SK-N-SH (cell line): ENCODE results near the gene SLC36A3. TPM values are rescaled to one million over a fixed set of nuclear protein-coding genes. Genes with fewer than 3 reads are reported as not detected.

Experiments used
- CTCF ChIA-PET: fragments of 300-600, 350-600 bp; formaldehyde crosslinking; extraction: SDS; loops from one replicate; lab custom pipeline; 2021; lab: Yijun Ruan, JAX
- POLR2A ChIA-PET: fragments of 350-600 bp; sonication (Branson Sonifier 250); formaldehyde crosslinking; extraction: SDS; loops from one replicate; lab custom pipeline; 2020; ENCODE audit warnings: antibody characterized with exemption, inconsistent platforms; lab: Yijun Ruan, JAX
- DNase-seq: peaks from one replicate; pipeline ENCODE4 v3.0.0; 2012
- H2AFZ ChIP-seq: fragments of 200-600 bp; sonication (generic); 2 replicates; pipeline ENCODE4 v1.8.1; 2016; ENCODE audit warnings: antibody characterized with exemption, mild to moderate bottlenecking, low read depth
- H3F3A ChIP-seq: fragments of 200-600 bp; sonication (generic); replicated peaks from 2 replicates; pipeline ENCODE3; 2016; ENCODE audit warnings: antibody characterized with exemption, mild to moderate bottlenecking; ENCODE audit not compliant: insufficient read depth
- H3K27ac ChIP-seq, 2 experiments: fragments of 200-500 bp in 1 of 2; fragments of 200-600 bp in 1 of 2; sonication (Bioruptor generic) in 1 of 2; sonication (generic), shearing (Covaris generic) in 1 of 2; 2 replicates each; pipeline versions ENCODE4 v1.5.1 to v1.6.1; 2014 to 2016; ENCODE audit warnings: low read depth in 2 of 2, inconsistent platforms in 1 of 2, low read length in 1 of 2, mild to moderate bottlenecking in 1 of 2, mixed read lengths in 1 of 2
- H3K27me3 ChIP-seq: fragments of 200-600 bp; sonication (generic), shearing (Covaris generic); 2 replicates; pipeline ENCODE4 v1.6.1; 2016; ENCODE audit warnings: mixed run types; ENCODE audit not compliant: insufficient read depth
- H3K36me3 ChIP-seq, 2 experiments: fragments of 200-500 bp in 1 of 2; fragments of 200-600 bp in 1 of 2; sonication (Bioruptor generic) in 1 of 2; sonication (generic) in 1 of 2; replicated peaks in 1 of 2; 2 replicates each; pipeline versions ENCODE3 to v1.5.1; 2014 to 2016; ENCODE audit warnings: low read length in 1 of 2, mild to moderate bottlenecking in 1 of 2; ENCODE audit not compliant: insufficient read depth in 2 of 2, control insufficient read depth in 1 of 2
- H3K4me1 ChIP-seq, 2 experiments: fragments of 200-500 bp in 1 of 2; fragments of 200-600 bp in 1 of 2; sonication (Bioruptor generic) in 1 of 2; sonication (generic), shearing (Covaris generic) in 1 of 2; 2 replicates each; pipeline versions ENCODE4 v1.5.1 to v1.6.1; 2014 to 2016; ENCODE audit warnings: low read depth in 1 of 2, low read length in 1 of 2, mixed run types in 1 of 2; ENCODE audit not compliant: insufficient read depth in 2 of 2, control insufficient read depth in 1 of 2
- H3K4me2 ChIP-seq: fragments of 200-600 bp; sonication (generic), shearing (Covaris generic); 2 replicates; pipeline ENCODE4 v1.6.1; 2017; ENCODE audit warnings: mixed run types
- H3K4me3 ChIP-seq, 2 experiments: fragments of 200-500 bp in 1 of 2; fragments of 200-600 bp in 1 of 2; sonication (Bioruptor generic) in 1 of 2; sonication (generic), shearing (Covaris generic) in 1 of 2; 2 replicates each; pipeline versions ENCODE4 v1.5.1 to v1.8.1; 2014 to 2016; ENCODE audit warnings: low read depth in 2 of 2, inconsistent platforms in 1 of 2, low read length in 1 of 2, mild to moderate bottlenecking in 1 of 2, mixed read lengths in 1 of 2, moderate library complexity in 1 of 2
- H3K79me2 ChIP-seq: fragments of 200-600 bp; sonication (generic); 2 replicates; pipeline ENCODE4 v1.8.1; 2017; ENCODE audit warnings: mild to moderate bottlenecking; ENCODE audit not compliant: insufficient read depth
- H3K9ac ChIP-seq: fragments of 200-600 bp; sonication (generic); 2 replicates; pipeline ENCODE4 v1.6.1; 2017; ENCODE audit warnings: mixed run types
- H3K9me2 ChIP-seq: fragments of 200-600 bp; sonication (generic); 2 replicates; pipeline ENCODE4 v1.6.1; 2017; ENCODE audit warnings: mixed run types
- H3K9me3 ChIP-seq: fragments of 200-600 bp; sonication (generic); 2 replicates; pipeline ENCODE4 v1.6.1; 2017; ENCODE audit warnings: mixed run types, mild to moderate bottlenecking, moderate library complexity
- H4K20me1 ChIP-seq: fragments of 200-600 bp; sonication (generic); 2 replicates; pipeline ENCODE4 v1.6.1; 2017; ENCODE audit warnings: mild to moderate bottlenecking, mixed run types; ENCODE audit not compliant: insufficient read depth
- CHD2 ChIP-seq: fragments of 150-350 bp; IDR thresholded peaks from 2 replicates; pipeline ENCODE4 v1.6.1; 2018; ENCODE audit warnings: low read length; ENCODE audit not compliant: partially characterized antibody
- ELF1 ChIP-seq: IDR thresholded peaks from 2 replicates; pipeline ENCODE4 v1.4.0; 2012
- EZH2phosphoT487 ChIP-seq: fragments of 200-600 bp; sonication (generic); IDR thresholded peaks from 2 replicates; pipeline ENCODE4 v1.6.1; 2017; ENCODE audit warnings: low read depth, mixed run types, mild to moderate bottlenecking, antibody characterized with exemption, moderate library complexity, borderline replicate concordance
- FOXJ3 ChIP-seq: sonication (generic); formaldehyde crosslinking; IDR thresholded peaks from 2 replicates; pipeline ENCODE4 v1.5.1; 2020; ENCODE audit warnings: mild to moderate bottlenecking, missing genetic modification reagents
- GATA2 ChIP-seq: sonication (generic); formaldehyde crosslinking; IDR thresholded peaks from 2 replicates; pipeline ENCODE4 v1.5.0; 2020; ENCODE audit warnings: mild to moderate bottlenecking, missing genetic modification reagents
- JUND ChIP-seq: IDR thresholded peaks from 2 replicates; pipeline ENCODE4 v1.4.0; 2012
- NFIC ChIP-seq: IDR thresholded peaks from 2 replicates; pipeline ENCODE4 v1.4.0; 2012; ENCODE audit warnings: borderline replicate concordance
- NRF1 ChIP-seq: IDR thresholded peaks from 2 replicates; pipeline ENCODE4 v1.6.1; 2012; ENCODE audit warnings: low read depth, mild to moderate bottlenecking, low read length
- RAD21 ChIP-seq: IDR thresholded peaks from 2 replicates; pipeline ENCODE4 v1.6.1; 2012; ENCODE audit warnings: mild to moderate bottlenecking, low read length
- WGBS: methylation state at CpG from one replicate; pipeline ENCODE4 v1.1.6; 2017; ENCODE audit warnings: low lambda C conversion rate; 5-methylcytosine and 5-hydroxymethylcytosine counted together
- polyA plus RNA-seq, 3 experiments: library from polyadenylated mRNA; depleted of rRNA; stranded (reverse); fragments of >200 nt; gene quantifications; 2 replicates each; pipeline ENCODE4 v1.2.3, GENCODE V29; 2012
- TF ChIP-seq, protein P1 (sequence below): fragments of 200-600 bp; sonication (generic); IDR thresholded peaks from 2 replicates; pipeline ENCODE4 v1.6.1; 2017; ENCODE audit warnings: antibody characterized with exemption, mild to moderate bottlenecking, moderate library complexity
- TF ChIP-seq, protein P2 (sequence below): IDR thresholded peaks from 2 replicates; pipeline ENCODE4 v1.6.1; 2012; ENCODE audit warnings: mild to moderate bottlenecking, low read depth, low read length, moderate library complexity
- TF ChIP-seq, protein P3 (sequence below): IDR thresholded peaks from 2 replicates; pipeline ENCODE4 v1.4.0; 2012; ENCODE audit warnings: low read depth, borderline replicate concordance

Gene SLC36A3
- polyA plus RNA-seq, 1 of the 3 experiments (the other 2 are of a cell fraction), result not detected

DNA sequence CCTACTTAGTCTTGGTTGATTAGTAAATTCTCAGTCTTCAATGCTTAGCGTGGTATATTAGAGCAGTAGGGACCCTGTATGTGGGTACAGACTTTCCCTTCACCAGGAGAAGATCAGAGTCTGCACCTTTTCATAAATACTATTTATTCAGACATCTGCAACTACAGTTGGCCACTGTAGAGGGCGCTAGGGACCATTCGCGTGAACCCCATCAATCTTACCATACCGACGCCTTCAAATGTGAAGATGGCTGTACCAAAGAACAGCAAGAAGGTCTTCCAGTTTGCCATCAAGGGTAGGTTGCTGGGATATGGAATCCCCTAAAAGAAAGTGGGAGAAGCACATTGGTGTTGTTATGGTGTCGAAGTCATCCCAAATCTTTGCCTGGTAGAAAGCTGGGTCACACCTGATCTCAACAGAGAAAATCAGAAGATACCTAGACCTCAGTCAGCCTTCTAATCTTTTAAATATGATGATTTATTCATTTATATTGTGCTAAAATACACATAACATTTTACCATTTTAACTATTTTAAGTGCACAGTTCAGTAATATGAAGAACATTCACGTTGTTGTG is 19.1 kb downstream of the SLC36A3 start:
- 9% methylated on average over 8 of the region's 8 CpGs for WGBS
- H3K27ac ChIP-seq, result no peak overlapping the region
- H3K4me2 ChIP-seq, result no peak overlapping the region
- no peak overlapping the region for H3K9ac ChIP-seq
- ChIA-PET POLR2A (no interaction called here), CTCF (interaction anchor here (1.3 kb wide), 1 partner anchor 32 kb away, joined by 6 read pairs; no protein-coding TSS in a partner anchor)
- H3K4me1 ChIP-seq, result no peaks in the 10 kb centered on the region
- no peaks in the 10 kb centered on the region for H3K27me3 ChIP-seq
- no peak for DNase-seq
- no peaks in the 10 kb centered on the region for H3F3A ChIP-seq
- H3K9me2 ChIP-seq, result no peaks in the 10 kb centered on the region
- TF ChIP-seq, protein P1, sequence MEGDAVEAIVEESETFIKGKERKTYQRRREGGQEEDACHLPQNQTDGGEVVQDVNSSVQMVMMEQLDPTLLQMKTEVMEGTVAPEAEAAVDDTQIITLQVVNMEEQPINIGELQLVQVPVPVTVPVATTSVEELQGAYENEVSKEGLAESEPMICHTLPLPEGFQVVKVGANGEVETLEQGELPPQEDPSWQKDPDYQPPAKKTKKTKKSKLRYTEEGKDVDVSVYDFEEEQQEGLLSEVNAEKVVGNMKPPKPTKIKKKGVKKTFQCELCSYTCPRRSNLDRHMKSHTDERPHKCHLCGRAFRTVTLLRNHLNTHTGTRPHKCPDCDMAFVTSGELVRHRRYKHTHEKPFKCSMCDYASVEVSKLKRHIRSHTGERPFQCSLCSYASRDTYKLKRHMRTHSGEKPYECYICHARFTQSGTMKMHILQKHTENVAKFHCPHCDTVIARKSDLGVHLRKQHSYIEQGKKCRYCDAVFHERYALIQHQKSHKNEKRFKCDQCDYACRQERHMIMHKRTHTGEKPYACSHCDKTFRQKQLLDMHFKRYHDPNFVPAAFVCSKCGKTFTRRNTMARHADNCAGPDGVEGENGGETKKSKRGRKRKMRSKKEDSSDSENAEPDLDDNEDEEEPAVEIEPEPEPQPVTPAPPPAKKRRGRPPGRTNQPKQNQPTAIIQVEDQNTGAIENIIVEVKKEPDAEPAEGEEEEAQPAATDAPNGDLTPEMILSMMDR, result peak; percentile 39
- TF ChIP-seq JUND, result no peak
- H3K79me2 ChIP-seq, result no peaks in the 10 kb centered on the region
- no peaks in the 10 kb centered on the region for H3K36me3 ChIP-seq
- no peaks in the 10 kb centered on the region for H4K20me1 ChIP-seq
- no peak overlapping the region for H3K4me3 ChIP-seq
- H2AFZ ChIP-seq, result no peak overlapping the region
- no peaks in the 10 kb centered on the region for H3K9me3 ChIP-seq

DNA sequence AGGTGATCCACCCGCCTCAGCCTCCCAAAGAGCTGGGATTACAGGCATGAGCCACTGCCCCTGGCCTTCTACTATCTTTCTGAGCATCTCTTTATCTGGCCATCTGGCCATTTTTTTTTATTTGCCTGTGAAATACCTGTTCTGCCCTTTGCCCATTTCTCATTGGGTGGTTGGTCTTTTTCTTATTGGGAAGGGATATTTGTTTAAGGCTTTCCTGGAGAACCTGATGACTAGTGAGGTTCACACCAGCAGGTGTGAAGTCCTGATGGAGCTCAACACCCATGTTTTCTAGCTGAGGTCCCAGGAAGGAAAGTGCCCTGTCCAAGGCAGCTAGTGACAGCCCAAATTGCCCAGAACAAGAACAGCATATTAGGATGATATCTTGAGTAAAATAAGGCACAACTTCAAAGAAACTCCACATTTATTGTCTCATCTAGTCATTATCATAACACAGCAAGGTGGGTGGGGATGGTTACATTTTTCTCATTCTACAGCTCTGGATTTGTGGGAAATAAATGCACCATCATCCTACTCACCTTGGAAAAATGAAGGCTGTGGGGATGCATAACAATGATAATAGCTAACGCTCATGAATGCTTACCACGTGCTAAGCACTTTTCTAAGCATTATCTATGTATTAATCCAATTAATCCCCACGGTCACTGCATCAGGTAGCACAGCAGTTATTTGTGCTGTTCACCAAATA is 20.3 kb downstream of the SLC36A3 start:
- no peaks in the 10 kb centered on the region for H3F3A ChIP-seq
- H3K9me3 ChIP-seq, result no peaks in the 10 kb centered on the region
- no peak overlapping the region for H3K4me2 ChIP-seq
- no peaks in the 10 kb centered on the region for H3K79me2 ChIP-seq
- no peak overlapping the region for H3K4me3 ChIP-seq
- H3K9me2 ChIP-seq, result no peaks in the 10 kb centered on the region
- POLR2A ChIA-PET, result no interaction called here
- H3K27me3 ChIP-seq, result no peaks in the 10 kb centered on the region
- WGBS, result 33% methylated on average over 4 of the region's 4 CpGs
- H2AFZ ChIP-seq, result no peak overlapping the region
- CTCF ChIA-PET, result interaction anchor here (1.2 to 1.4 kb wide), 4 partner anchors 15 to 157 kb away, joined by 3 to 6 read pairs (median 4); no protein-coding TSS in a partner anchor
- no peaks in the 10 kb centered on the region for H3K4me1 ChIP-seq
- no peak overlapping the region for H3K9ac ChIP-seq
- H3K36me3 ChIP-seq, result no peaks in the 10 kb centered on the region
- no peak for DNase-seq
- no peak overlapping the region for H3K27ac ChIP-seq
- TF ChIP-seq NRF1 (no peak), GATA2 (CRISPR knock-in tag) (no peak), EZH2phosphoT487 (no peak), FOXJ3 (no peak), CHD2 (no peak), RAD21 (no peak), ELF1 (no peak), NFIC (no peak)
- TF ChIP-seq, protein P2, sequence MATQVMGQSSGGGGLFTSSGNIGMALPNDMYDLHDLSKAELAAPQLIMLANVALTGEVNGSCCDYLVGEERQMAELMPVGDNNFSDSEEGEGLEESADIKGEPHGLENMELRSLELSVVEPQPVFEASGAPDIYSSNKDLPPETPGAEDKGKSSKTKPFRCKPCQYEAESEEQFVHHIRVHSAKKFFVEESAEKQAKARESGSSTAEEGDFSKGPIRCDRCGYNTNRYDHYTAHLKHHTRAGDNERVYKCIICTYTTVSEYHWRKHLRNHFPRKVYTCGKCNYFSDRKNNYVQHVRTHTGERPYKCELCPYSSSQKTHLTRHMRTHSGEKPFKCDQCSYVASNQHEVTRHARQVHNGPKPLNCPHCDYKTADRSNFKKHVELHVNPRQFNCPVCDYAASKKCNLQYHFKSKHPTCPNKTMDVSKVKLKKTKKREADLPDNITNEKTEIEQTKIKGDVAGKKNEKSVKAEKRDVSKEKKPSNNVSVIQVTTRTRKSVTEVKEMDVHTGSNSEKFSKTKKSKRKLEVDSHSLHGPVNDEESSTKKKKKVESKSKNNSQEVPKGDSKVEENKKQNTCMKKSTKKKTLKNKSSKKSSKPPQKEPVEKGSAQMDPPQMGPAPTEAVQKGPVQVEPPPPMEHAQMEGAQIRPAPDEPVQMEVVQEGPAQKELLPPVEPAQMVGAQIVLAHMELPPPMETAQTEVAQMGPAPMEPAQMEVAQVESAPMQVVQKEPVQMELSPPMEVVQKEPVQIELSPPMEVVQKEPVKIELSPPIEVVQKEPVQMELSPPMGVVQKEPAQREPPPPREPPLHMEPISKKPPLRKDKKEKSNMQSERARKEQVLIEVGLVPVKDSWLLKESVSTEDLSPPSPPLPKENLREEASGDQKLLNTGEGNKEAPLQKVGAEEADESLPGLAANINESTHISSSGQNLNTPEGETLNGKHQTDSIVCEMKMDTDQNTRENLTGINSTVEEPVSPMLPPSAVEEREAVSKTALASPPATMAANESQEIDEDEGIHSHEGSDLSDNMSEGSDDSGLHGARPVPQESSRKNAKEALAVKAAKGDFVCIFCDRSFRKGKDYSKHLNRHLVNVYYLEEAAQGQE, result no peak
- TF ChIP-seq, protein P3, sequence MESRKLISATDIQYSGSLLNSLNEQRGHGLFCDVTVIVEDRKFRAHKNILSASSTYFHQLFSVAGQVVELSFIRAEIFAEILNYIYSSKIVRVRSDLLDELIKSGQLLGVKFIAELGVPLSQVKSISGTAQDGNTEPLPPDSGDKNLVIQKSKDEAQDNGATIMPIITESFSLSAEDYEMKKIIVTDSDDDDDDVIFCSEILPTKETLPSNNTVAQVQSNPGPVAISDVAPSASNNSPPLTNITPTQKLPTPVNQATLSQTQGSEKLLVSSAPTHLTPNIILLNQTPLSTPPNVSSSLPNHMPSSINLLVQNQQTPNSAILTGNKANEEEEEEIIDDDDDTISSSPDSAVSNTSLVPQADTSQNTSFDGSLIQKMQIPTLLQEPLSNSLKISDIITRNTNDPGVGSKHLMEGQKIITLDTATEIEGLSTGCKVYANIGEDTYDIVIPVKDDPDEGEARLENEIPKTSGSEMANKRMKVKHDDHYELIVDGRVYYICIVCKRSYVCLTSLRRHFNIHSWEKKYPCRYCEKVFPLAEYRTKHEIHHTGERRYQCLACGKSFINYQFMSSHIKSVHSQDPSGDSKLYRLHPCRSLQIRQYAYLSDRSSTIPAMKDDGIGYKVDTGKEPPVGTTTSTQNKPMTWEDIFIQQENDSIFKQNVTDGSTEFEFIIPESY, result no peak
- TF ChIP-seq, all 33 proteins: peak for 0
- no peaks in the 10 kb centered on the region for H4K20me1 ChIP-seq
